Stimulated activated CD4-positive, alpha-beta T cell treated with anti-CD3 and anti-CD28 coated beads, Interleukin-12 subunit alpha, Interleukin-12 subunit beta, amount 100 ng/mL, for 48 hours (primary cell): Measurements from ENCODE around the gene SCARB2.

Experiments
- DNase-seq, 3 donors: peaks; one replicate each; pipeline ENCODE4 v3.0.0-alpha.2; 2020; ENCODE audit warnings: low read depth in 2 of 3, low spot score in 1 of 3

The SCARB2 gene

DNA sequence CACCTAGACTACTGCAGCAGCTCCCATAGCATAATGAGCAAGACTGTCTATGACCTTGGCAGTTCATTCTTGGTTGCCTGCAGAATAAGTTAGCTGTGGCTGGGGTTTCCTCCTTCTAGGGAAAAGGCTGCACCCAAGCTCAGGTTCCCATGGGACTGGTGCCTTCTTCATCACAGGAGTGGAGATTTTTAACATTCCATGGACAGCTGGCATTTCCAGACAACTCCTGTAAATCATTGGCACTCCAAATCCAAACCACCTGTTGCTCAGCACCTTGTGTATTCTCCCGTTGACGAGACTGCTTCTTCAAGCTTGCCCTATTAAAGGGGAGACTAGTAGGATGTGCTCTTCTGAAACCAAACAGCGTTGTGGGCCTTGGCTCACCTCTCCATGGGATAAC is 57.6 kb downstream of the SCARB2 start:
- DNase-seq = no peak

GRCh38 chr4:76153356-76153755 is 60.3 kb downstream of the SCARB2 start:
- no peak for DNase-seq

DNA sequence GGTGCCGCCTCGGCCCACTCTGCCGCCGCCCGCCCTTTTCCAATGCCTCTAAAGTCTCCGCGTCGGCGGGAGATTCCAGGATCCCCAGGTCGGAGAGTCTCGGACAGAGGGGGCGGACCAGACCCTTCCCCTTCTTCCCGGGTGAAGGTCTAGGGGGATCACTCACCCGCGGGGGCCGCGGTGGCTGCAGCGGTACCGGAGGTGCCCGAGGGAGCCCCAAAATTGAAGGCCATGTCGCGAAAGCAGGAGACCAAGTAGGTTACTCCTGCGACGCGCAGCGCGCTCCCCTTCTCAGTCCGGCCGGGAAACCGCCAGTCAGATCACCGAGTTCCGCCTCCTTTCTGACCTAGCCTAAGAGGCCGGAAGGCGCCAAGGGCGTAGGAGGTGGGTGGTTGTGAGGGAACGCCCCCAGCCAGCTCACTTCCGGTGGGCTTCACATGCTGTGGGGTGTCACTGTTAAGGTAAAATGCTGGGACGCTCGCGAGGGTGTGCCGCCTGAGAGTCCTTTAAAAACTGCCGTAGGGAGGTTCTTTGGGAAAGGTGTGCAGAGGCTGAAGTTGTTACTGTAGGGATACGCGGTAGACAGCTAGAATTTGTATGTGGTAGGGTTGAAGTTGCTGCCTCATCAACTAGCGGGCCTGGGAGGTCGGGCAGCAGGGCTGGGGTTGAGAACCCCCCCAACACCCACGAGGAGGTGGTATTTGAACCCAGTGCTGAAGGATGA is 65.3 kb downstream of the SCARB2 start, which contains the start of gene NUP54:
TSS of gene NUP54 (minus strand) at position 256 of the 724 bp plus-strand sequence. CDS start at position 233, 23 bp downstream.
- DNase-seq = peak; percentile 93 to 97 (median 94)

- peak; percentile 27 to 49 (median 35) for DNase-seq
These were observed 66.0 kb downstream of the SCARB2 start for GRCh38 chr4:76147454-76148141.

DNA sequence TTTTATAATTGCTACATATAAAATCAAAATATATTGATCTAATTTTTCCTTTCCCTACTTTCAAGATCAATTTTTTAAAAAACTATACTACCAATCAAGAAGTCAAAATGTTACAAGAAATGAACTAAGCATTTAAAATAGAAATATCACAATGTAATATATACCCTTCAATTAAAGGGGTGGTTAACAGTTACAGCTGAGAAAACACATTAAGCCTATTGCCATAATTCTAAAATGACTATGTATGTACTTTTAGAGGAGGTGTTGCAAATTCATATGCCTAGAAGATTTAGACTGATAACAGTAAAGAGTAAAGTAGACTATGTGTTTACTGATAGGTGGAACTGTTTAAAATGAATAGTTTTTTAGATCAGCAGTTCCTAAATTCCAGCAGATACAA is 69.1 kb downstream of the SCARB2 start:
- DNase-seq = no peak

GRCh38 chr4:76141241-76141640 is 72.4 kb downstream of the SCARB2 start:
- DNase-seq = no peak

DNA sequence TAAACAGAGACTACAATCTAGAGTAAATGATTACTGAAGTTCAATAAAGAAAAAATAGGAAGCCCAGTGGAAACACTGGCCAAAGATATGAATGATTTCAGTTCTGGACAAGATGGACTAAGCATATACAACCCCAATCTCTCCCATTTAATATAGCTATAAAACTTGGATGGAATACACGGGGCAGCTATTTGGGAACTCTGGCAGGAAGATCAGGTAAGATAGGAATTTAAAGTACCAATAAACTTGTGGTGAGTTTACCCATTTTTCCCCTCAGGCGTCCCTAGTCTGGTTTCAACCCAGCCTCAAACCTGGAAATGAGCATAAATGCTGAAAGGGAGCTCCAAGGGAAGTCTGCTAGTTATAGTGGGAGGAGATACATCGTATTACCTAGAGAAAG is 85.9 kb downstream of the SCARB2 start:
- no peak for DNase-seq

- DNase-seq = no peak
These were observed 87.8 kb downstream of the SCARB2 start for GRCh38 chr4:76125816-76126215.

DNA sequence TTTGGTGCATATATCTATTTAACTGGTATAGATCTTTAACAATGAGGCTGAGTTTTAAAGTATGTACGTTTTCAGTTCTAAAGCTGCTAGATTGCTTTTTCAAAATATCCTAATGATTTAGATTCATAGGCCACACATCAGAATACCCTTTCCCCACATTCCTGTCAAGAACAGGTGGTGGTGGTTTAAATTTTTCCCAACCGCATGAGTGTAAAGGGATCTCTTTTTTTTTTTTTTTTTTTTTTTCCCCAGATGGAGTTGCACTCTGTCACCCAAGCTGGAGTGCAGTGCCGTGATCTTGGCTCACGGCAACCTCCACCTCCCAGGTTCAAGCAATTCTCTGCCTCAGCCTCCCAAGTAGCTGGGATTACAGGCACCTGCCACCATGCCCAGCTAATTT is 93.4 kb downstream of the SCARB2 start:
- no peak for DNase-seq

GRCh38 chr4:76117536-76117935 is 96.1 kb downstream of the SCARB2 start:
- DNase-seq = no peak

- no peak for DNase-seq
These were observed 96.8 kb downstream of the SCARB2 start for GRCh38 chr4:76116821-76117220.
